Activated CD8-positive, alpha-beta memory T cell treated with anti-CD3 and anti-CD28 coated beads, Interleukin-2, amount 50 U/mL, for 4 hours (primary cell): ENCODE data around the gene ULBP2.
A peak's percentile ranks its signal among the peaks of the same experiment; 100 is the strongest.
"Not testable (repeated sequence)": the region's sequence is repeated elsewhere in the genome, so short reads cannot be mapped to it uniquely, and the experiment has no call there.

Experiments used
- DNase-seq: peaks from one replicate; pipeline ENCODE4 v3.0.0-alpha.2; 2020

ULBP2 gene

GRCh38 chr6:149953390-149953789 is 11.6 kb downstream of the ULBP2 start:
- DNase-seq, result not testable (repeated sequence)

- DNase-seq, result not testable (repeated sequence)
These were observed 12.1 kb downstream of the ULBP2 start for GRCh38 chr6:149953934-149954327.

DNA sequence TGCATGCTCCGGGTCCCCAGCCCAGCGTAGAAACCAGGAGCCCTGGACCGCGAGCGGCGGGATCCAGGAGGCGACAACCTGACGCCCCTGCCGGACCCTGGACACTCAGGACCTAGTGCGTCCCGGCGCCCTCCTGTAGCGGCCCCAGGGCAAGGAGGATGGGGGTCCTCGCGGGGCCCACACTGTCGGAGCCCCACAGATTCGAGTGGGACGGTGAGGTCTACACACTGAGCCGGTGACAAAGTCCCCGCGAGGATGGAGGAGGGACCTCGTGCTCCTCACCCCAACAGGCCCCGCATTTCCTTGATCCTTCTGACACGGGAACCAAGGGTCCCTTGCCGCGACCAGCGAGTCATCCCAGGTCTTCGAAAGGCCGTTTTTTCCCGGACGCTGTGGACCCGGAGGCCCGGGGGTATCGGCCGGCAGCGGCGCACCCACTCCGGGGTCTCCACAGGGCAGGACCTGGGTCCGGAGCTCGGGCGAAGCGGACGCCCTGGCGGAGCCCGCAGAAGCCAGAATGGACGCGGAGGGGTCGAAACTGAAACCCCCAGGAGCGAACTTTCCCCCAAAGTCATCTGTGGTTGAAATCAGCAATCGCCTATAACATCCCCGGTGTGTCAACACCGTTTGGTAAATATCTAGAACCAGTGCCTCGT is 12.6 kb downstream of the ULBP2 start:
- not testable (repeated sequence) for DNase-seq

DNA sequence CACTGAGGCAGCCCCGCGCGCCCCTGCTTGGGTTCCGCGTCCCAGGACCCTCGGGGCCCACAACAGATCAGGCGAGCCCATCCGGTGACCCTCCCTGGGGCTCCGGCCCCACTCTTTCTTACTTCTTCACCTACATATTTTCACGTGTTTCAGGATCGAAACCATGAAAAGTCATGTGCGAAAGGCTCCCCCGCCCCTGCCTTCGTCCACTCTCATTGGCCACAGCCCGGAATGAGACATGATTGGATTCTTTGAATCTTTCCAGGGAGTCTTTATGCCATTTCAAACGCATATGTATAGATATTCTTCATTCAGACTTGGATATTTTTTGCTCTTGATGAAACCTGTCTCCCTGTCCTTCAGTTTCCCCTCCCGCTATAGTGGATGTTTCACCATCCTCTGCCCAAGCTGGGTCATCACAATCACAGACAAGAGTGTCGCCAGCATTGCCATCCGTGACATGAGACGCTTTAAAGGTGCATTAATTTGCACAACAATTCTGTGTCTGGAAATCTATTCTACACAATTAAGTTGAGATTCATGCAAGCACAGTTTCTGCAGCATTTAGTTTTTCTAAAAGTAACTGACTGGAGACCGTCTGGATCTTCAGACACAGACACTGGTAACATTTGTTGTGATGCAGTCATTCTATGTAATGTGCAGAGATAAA is 13.3 kb downstream of the ULBP2 start:
- DNase-seq, result not testable (repeated sequence)

DNA sequence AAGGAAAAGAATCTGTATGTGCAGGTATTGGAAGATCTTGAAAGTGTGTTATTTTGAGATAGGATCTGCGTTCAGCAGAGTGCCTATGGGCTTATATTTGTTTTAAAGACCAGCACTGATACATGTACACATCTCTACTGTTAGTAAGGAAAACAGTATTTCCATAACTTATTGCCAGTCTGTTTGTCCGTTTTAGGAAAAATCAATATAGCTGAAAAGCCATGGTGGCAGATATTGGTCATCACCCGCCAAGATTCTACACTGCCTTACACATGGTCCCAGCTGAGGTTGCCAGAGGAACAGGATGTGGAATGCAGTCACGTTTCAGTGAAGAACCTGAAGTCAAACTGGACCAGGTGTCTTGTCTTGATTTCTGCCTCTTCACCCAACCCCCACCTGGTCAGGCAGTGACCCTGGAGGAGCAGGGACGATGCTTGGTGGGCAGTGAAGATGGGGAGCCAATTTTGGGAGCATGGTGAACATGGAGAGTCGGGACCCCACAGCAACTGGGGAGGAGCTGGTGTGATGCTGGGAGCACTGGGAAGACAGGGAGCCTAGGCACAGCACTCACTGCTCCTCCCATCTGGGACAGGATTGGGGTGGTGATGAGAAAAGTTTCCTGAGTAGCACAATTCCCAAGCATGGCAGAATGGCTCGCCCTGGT is 14.0 kb downstream of the ULBP2 start:
- not testable (repeated sequence) for DNase-seq

GRCh38 chr6:149958124-149958523 is 16.3 kb downstream of the ULBP2 start:
- DNase-seq, result not testable (repeated sequence)

- not testable (repeated sequence) for DNase-seq
These were observed 18.0 kb downstream of the ULBP2 start for GRCh38 chr6:149959806-149960205.

GRCh38 chr6:149960488-149960887 is 18.7 kb downstream of the ULBP2 start:
- no peak for DNase-seq

GRCh38 chr6:149961728-149962425 is 20.1 kb downstream of the ULBP2 start:
- DNase-seq, result peak; percentile 45

DNA sequence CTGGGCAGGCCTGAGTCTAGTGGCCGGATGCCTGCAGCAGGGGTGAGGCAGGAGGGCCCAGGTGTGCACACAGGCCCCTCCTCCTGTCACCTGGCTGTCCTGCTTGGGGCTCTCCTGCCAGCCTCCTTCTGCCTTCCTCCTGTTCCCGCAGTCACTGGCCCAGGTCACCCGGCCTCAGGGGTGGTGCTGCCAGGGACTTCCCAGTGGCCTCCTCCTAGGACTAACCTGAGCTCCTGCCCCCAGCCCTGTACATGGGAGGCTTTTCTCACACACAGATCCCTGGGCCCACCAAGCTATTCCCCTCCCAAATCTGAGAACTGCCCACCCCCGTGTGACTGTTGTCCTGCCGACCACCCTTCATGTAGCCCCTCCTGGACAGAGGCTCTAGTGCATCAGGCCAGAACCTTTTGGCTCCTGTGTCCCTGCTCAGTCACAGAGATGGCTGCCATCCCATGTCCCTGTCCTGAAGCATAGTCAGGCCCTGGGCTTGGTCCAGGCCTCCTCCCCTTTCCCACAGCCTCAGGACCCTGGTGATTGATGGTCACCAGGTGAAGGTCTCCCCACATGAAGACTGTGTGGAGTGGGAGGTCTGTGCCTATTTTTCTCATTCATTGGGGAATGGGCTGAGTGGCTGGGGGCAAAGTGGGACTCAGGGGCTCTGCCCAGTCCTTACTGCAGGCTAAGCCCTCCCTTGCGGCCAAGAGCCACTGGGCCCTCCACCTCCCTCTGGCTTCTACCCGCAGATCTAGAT is 20.8 kb downstream of the ULBP2 start:
- DNase-seq, result no peak

GRCh38 chr6:149963212-149963461 is 21.3 kb downstream of the ULBP2 start:
- peak; percentile 27 for DNase-seq

DNA sequence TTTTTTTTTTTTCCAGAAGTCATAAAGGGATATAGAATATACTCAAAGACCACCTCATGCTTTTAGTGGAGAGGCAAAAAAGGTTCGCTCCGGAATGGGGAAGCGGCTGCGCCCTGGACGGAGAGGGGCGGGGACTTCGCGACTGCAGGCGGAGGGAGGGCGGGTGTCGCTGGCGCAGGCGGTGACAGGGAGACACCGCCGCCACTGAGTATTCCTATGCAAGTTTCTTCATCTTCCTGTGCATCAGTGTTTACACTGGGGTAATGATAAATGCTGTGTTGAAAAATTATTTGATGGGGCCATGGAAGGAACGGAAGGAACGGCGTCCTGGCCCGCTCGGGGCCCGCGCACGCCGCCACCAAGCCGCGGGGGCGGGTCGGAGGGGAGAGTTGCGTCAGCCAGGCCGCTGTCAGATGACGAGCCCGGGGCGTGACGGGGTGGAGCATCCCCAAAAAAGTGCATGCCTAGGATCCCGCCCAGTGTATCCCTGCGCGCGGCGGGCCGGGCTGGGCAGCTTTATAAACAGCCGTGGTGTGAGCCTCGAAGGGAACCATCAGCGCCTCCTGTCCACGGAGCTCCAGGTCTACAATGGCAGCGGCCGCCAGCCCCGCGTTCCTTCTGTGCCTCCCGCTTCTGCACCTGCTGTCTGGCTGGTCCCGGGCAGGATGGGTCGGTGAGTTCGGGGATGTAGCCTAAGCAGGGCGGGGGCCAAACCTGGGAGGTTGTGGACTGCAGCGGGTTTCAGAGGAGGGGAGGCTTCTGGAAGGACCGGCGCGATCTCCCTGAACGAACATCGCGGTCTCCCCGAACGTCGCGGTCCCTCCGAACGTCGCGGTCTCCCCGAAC is 21.9 kb downstream of the ULBP2 start, which contains the start of gene ULBP1:
Gene ULBP1, plus strand, starts transcription at position 482 of the 846 bp plus-strand sequence. Its CDS starts 107 bp downstream, at position 589.
- peak; percentile 81 for DNase-seq

DNA sequence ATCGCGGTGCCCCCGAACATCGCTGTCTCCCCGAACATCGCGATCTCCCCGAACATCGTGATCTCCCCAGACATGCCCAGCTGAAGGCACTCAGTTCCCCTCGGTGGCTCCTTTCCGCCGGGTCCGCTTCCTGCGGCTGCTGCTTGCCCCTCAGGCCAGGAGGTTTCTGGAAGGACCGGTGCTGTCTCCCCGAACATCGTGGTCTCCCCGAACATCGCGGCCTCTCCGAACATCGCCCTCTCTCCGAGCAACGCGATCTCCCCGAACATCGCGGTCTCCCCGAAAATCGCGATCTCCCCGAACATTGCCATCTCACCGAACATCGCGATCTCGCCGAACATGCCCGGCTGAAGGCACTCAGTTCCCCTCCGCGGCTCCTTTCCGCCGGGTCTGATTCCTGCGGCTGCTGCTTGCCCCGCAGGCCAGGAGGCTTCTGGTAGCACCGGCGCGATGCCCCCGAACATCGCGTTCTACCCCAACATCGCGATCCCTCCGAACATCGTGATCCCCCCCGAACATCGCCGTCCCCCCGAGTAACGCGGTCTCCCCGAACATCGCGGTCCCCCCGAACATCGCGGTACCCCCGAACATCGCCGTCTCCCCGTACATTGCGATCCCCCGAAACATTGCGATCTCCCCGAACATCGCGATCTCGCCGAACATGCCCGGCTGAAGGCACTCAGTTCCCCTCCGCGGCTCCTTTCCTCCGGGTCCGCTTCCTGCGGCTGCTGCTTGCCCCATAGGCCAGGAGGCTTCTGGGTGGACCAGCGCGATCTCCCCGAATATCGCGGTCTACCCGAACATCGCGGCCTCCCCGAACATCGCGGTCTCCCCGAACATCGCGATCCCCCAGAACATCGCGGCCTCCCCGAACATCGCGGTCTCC is 22.7 kb downstream of the ULBP2 start:
- DNase-seq, result peak; percentile 34

- peak; percentile 39 for DNase-seq
These were observed 23.6 kb downstream of the ULBP2 start for GRCh38 chr6:149965194-149966020.

GRCh38 chr6:149966319-149966718 is 24.5 kb downstream of the ULBP2 start:
- not testable (repeated sequence) for DNase-seq

- DNase-seq, result no peak
These were observed 25.8 kb downstream of the ULBP2 start for GRCh38 chr6:149967591-149967990.

- DNase-seq, result not testable (repeated sequence)
These were observed 26.2 kb downstream of the ULBP2 start for GRCh38 chr6:149967999-149968398.

- DNase-seq, result not testable (repeated sequence)
These were observed 27.1 kb downstream of the ULBP2 start for GRCh38 chr6:149968909-149969308.

DNA sequence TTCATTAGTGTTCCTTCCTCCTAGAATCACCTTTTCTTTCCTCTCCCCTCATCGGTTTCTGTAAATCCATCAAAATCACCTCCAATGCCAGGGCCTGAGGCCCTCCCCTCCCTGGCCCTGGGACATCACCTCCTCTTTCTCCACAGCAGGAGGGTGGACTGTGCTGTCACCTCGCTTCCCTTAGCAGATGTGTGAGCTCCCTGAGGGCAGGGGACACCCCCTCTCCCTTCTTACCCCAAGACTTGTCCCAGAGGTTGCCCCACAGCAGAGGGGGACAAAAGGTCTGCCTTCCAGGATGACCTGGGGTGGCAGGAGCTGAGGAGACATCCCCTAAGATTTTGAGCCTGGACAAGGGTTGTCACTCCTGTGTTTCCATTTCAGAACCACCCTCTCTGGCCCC is 27.8 kb downstream of the ULBP2 start:
- no peak for DNase-seq

DNA sequence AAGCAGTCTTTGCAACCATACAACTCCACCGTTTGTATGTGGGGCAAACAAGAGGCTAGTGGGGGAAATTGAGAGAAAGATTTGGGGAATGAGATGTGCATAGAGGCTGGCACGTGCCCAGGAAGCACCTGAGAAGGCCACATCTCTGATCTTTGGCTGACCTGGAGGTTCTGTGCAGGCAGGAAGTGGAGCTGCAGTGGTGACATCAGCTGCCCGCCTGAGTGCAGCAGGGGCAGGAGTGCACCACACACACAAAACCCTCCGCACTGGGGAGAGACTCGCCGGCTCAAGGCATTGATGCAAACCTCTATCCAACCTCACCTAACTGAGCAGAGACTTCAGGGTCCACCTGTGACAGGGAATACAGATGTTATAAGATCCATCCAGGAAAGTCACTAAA is 32.6 kb downstream of the ULBP2 start:
- not testable (repeated sequence) for DNase-seq
